ENCODE results near the gene GDF2. TPM values are rescaled to one million over a fixed set of nuclear protein-coding genes. Genes with fewer than 3 reads are reported as not detected.

Gene GDF2
- total and polyA plus RNA-seq, 10 of the 15 experiments (the other 5 are each of a cell fraction or from before 2014, with no cell fraction given) = not detected

DNA sequence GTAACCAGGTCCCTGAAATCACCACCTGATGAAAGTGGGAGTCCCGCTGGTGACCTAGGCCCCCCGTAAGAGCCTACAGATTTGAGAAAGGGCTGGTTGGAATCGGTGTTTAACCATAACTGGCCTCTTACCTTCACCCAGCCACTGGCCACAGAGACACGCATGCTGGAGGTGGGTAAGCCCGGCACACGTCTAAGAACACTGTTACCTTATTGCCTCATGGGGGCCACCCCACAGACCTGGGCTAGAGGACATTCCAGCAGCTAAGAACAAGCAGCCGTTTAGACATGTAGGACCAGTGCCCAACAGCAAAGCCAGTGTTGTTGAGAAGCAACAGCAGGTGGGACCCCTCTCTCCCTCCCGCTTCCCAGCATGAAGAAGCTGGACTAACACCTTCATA lies 2.5 kb upstream of the GDF2 start:
- Histone ChIP-seq H3K4me2 (ENCODE audit: control insufficient read depth, insufficient read depth) (no peak overlapping the region), H3K9me3 (replicated peaks; ENCODE audit: control insufficient read depth, insufficient read depth, low read length) (no peaks in the 10 kb centered on the region), H3K27me3 (replicated peaks in 1 of 2; ENCODE audit: control insufficient read depth in 2 of 2, insufficient read depth in 2 of 2, low read length in 1 of 2) (no peaks in the 10 kb centered on the region; a peak in 1 of 4 replicates), H3K36me3 (ENCODE audit: control insufficient read depth in 2 of 2, insufficient read depth in 2 of 2, low read length in 1 of 2) (no peaks in the 10 kb centered on the region), H4K20me1 (ENCODE audit: control insufficient read depth, insufficient read depth) (no peaks in the 10 kb centered on the region), H3K9ac (ENCODE audit: control insufficient read depth, insufficient read depth, low read length) (no peak overlapping the region), H2AFZ (ENCODE audit: control insufficient read depth, low read depth, low read length) (no peak overlapping the region), H3K4me3 (no peak overlapping the region), H3K27ac (ENCODE audit: control insufficient read depth, insufficient read depth) (no peak overlapping the region), H3K4me1 (ENCODE audit: control insufficient read depth, insufficient read depth, low read length) (no peaks in the 10 kb centered on the region), H3K79me2 (ENCODE audit: control insufficient read depth, insufficient read depth, low read length) (no peaks in the 10 kb centered on the region)
- BruUV-seq (replicated peaks) = no TSS peak
- intact Hi-C loops (cut with micrococcal nuclease; ENCODE audit: unreplicated experiment) (no loop called here), in situ Hi-C loops (cut with MboI) (no loop called here)
- no peak for TF ChIP-seq SMC3 (IDR thresholded peaks at IDR 0.05; ENCODE audit: borderline replicate concordance, low read length)
- TF ChIP-seq, protein P1, sequence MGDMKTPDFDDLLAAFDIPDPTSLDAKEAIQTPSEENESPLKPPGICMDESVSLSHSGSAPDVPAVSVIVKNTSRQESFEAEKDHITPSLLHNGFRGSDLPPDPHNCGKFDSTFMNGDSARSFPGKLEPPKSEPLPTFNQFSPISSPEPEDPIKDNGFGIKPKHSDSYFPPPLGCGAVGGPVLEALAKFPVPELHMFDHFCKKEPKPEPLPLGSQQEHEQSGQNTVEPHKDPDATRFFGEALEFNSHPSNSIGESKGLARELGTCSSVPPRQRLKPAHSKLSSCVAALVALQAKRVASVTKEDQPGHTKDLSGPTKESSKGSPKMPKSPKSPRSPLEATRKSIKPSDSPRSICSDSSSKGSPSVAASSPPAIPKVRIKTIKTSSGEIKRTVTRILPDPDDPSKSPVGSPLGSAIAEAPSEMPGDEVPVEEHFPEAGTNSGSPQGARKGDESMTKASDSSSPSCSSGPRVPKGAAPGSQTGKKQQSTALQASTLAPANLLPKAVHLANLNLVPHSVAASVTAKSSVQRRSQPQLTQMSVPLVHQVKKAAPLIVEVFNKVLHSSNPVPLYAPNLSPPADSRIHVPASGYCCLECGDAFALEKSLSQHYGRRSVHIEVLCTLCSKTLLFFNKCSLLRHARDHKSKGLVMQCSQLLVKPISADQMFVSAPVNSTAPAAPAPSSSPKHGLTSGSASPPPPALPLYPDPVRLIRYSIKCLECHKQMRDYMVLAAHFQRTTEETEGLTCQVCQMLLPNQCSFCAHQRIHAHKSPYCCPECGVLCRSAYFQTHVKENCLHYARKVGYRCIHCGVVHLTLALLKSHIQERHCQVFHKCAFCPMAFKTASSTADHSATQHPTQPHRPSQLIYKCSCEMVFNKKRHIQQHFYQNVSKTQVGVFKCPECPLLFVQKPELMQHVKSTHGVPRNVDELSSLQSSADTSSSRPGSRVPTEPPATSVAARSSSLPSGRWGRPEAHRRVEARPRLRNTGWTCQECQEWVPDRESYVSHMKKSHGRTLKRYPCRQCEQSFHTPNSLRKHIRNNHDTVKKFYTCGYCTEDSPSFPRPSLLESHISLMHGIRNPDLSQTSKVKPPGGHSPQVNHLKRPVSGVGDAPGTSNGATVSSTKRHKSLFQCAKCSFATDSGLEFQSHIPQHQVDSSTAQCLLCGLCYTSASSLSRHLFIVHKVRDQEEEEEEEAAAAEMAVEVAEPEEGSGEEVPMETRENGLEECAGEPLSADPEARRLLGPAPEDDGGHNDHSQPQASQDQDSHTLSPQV (IDR thresholded peaks at IDR 0.05) = no peak
- TF ChIP-seq BACH1 (IDR thresholded peaks at IDR 0.05; ENCODE audit: borderline replicate concordance) = no peak
- no peak for TF ChIP-seq EGR1 (IDR thresholded peaks at IDR 0.05; ENCODE audit: borderline replicate concordance in 1 of 2, low read depth in 2 of 2, low read length in 2 of 2)
- no peak for TF ChIP-seq HCFC1 (IDR thresholded peaks at IDR 0.05; ENCODE audit: low read length)
- TF ChIP-seq MYC (IDR thresholded peaks at IDR 0.05; ENCODE audit: insufficient read depth, insufficient read length, insufficient replicate concordance, low read length, severe bottlenecking) = no peak
- TF ChIP-seq STAT3 (IDR thresholded peaks at IDR 0.05; ENCODE audit: low read depth, low read length) = no peak
- no peak for TF ChIP-seq PAX8 (IDR thresholded peaks at IDR 0.05)
- TF ChIP-seq CBFB (IDR thresholded peaks at IDR 0.05; ENCODE audit: low read depth) = no peak
- no peak for TF ChIP-seq RAD21 (IDR thresholded peaks at IDR 0.05; ENCODE audit: insufficient read depth, low read depth, low read length)
- no peak for TF ChIP-seq KAT2A (conservative IDR thresholded peaks at IDR 0.05; ENCODE audit: control insufficient read depth, low read depth, low read length)
- no peak for TF ChIP-seq SREBF2 (IDR thresholded peaks at IDR 0.05; ENCODE audit: low read length)
- TF ChIP-seq SMARCA5 (IDR thresholded peaks at IDR 0.05) = no peak
- no peak for TF ChIP-seq MEF2A (IDR thresholded peaks at IDR 0.05; ENCODE audit: insufficient read depth, low read depth, low read length)
- no peak for TF ChIP-seq JUND (IDR thresholded peaks at IDR 0.05; ENCODE audit: low read depth, low read length)
- no peak for TF ChIP-seq YY1 (IDR thresholded peaks at IDR 0.05; ENCODE audit: low read depth, low read length)
- no peak for FAIRE-seq
- WGBS (ENCODE audit: insufficient coverage, insufficient replicate concordance, low lambda C conversion rate, missing lambda C conversion rate) = 10% methylated on average over 8 of the region's 8 CpGs
- DNase-seq (ENCODE audit: low read depth, low spot score) = no peak
- ATAC-seq = no peak
- POLR2A ChIA-PET = no interaction called here
- SMC1A ChIA-PET (ENCODE audit: uncharacterized antibody, unreplicated experiment) = no interaction called here
- CTCF ChIA-PET = no interaction called here
- RAD21 ChIA-PET (ENCODE audit: unreplicated experiment) = interaction anchor here (2.5 kb wide), 1 partner anchor 8 kb away, joined by 10 read pairs; no protein-coding TSS in a partner anchor

Measured in GM12878 (cell line).